ENCODE data around the gene CSNK1A1.

The CSNK1A1 gene

DNA sequence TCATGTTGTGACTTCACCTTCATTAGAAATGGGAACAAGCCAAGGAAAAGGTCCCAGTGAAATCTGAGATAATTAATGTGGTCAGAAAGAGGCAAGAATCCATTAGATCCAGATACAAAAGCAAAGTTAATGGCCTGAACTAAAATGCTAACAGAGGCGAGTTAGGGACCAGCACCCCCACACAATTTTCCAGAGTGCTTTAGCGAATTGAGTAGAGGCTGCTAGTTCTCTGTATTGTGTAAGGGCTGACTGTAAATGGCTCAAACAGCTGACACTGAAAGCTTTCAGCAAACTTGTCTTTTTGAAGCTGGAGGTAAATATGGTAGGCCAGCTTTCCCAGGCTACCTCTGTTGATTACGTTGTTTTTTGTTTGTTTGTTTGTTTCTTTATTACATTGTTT lies 75.5 kb downstream of the CSNK1A1 start:
- in situ Hi-C loops (cut with MboI; ENCODE audit: low sequenced_read_pairs, unreplicated experiment), result no loop called here
- DNase-seq (ENCODE audit: low spot score), result no peak
- TF ChIP-seq, protein P1, sequence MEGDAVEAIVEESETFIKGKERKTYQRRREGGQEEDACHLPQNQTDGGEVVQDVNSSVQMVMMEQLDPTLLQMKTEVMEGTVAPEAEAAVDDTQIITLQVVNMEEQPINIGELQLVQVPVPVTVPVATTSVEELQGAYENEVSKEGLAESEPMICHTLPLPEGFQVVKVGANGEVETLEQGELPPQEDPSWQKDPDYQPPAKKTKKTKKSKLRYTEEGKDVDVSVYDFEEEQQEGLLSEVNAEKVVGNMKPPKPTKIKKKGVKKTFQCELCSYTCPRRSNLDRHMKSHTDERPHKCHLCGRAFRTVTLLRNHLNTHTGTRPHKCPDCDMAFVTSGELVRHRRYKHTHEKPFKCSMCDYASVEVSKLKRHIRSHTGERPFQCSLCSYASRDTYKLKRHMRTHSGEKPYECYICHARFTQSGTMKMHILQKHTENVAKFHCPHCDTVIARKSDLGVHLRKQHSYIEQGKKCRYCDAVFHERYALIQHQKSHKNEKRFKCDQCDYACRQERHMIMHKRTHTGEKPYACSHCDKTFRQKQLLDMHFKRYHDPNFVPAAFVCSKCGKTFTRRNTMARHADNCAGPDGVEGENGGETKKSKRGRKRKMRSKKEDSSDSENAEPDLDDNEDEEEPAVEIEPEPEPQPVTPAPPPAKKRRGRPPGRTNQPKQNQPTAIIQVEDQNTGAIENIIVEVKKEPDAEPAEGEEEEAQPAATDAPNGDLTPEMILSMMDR (IDR thresholded peaks at IDR 0.05; ENCODE audit: borderline replicate concordance, control extremely low read depth, extremely low read depth, insufficient read depth, missing control alignments), result no peak

DNA sequence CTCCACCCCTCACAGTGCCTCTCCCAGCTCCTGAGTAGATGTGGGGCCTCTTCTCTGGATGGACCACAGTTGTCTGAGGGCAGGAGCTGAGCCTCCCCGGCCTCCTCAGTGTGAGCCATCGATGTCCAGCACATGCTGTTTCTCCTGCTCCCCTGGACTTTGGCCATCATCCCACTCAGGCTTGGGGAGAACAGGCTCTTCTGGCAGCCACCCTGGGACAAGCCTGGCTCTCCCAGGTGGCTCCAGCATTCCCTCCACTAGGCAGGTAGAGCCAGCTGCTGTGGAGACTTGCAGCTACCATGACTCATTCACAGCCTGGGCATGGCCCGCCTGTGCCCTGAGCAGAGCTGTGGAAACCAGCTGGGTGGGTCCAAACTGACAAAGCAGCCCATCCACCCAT lies 77.0 kb downstream of the CSNK1A1 start:
- in situ Hi-C loops (cut with MboI; ENCODE audit: low sequenced_read_pairs, unreplicated experiment), result no loop called here
- no peak for DNase-seq (ENCODE audit: low spot score)
- TF ChIP-seq, protein P1 (IDR thresholded peaks at IDR 0.05; ENCODE audit: borderline replicate concordance, control extremely low read depth, extremely low read depth, insufficient read depth, missing control alignments), result no peak

DNA sequence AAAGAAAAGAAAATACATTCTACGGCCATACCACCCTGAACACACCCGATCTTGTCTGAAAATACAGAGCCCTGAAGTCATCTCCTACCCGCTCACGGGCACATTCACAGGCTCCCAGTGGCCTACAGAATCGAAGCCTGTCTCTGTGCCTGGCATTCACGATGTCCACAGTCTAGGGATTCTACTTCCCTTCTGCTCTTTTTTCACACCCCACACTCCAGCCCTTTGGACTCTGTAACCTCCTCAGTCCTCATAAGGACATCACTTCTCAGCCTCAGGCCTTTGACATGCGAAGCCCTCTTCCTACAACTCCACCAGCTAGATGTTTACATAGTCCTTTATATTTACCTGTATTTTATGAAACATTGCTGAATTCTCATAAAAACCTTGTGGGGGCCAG lies 77.8 kb downstream of the CSNK1A1 start:
- TF ChIP-seq, protein P1 (IDR thresholded peaks at IDR 0.05; ENCODE audit: borderline replicate concordance, control extremely low read depth, extremely low read depth, insufficient read depth, missing control alignments), result no peak
- no peak for DNase-seq (ENCODE audit: low spot score)
- in situ Hi-C loops (cut with MboI; ENCODE audit: low sequenced_read_pairs, unreplicated experiment), result no loop called here

DNA sequence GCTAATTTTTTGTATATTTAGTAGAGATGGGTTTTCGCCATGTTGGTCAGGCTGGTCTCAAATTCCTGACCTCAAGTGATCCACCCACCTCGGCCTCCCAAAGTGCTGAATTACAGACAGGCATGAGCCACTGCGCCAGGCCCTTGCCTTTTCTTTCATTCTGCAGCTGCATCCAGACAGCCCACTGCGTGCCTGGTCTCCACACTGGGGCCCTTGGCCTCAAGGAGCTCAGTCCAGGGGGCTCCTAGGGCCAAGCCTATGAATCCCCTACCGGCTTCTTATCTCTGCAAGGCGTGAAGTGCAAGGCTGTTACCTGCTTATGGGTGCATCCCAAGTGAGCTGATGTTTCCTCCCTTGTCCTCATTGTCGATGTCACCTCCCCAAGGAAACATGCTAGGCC lies 78.8 kb downstream of the CSNK1A1 start:
- DNase-seq (ENCODE audit: low spot score), result no peak
- in situ Hi-C loops (cut with MboI; ENCODE audit: low sequenced_read_pairs, unreplicated experiment), result no loop called here
- TF ChIP-seq, protein P1 (IDR thresholded peaks at IDR 0.05; ENCODE audit: borderline replicate concordance, control extremely low read depth, extremely low read depth, insufficient read depth, missing control alignments), result no peak

DNA sequence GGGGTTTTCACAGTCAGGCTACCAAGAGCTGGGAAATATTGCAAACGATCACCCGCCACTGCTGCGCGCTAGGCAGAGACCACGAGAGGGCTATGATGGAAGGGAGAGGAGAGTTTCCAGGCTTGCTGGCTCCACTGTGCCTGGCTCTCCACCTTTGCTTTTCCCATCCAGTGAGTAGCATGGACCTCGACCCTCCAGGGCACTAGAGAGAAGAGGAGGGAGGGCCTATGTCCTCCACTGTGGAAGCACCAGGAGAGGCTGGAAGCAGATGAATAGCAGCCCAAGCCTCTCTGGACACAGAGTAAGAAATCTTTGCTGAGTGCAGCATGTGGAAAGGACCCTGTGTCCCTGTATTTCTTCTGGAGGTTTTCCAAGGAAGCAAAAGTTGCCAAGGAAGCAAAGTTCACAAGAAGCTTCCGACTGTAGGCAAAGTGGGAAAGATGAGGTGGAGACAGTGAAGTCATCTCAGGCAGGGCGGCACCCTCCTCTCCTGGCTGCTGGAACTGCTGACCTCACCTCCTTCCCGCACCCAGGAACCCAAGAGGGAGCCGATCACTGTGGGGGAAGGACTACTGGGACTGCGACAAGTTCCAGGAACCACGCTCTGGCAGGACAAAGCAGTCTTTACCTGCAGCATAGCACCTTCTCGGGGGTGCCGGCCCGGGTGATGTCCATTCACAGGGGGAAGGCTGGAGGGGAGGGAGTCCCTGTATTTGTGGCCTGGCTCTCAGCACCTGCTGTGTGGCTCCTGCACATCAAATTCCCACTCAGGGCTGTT lies 79.6 kb downstream of the CSNK1A1 start:
- no peak for DNase-seq (ENCODE audit: low spot score)
- in situ Hi-C loops (cut with MboI; ENCODE audit: low sequenced_read_pairs, unreplicated experiment), result no loop called here
- TF ChIP-seq, protein P1 (IDR thresholded peaks at IDR 0.05; ENCODE audit: borderline replicate concordance, control extremely low read depth, extremely low read depth, insufficient read depth, missing control alignments), result no peak

DNA sequence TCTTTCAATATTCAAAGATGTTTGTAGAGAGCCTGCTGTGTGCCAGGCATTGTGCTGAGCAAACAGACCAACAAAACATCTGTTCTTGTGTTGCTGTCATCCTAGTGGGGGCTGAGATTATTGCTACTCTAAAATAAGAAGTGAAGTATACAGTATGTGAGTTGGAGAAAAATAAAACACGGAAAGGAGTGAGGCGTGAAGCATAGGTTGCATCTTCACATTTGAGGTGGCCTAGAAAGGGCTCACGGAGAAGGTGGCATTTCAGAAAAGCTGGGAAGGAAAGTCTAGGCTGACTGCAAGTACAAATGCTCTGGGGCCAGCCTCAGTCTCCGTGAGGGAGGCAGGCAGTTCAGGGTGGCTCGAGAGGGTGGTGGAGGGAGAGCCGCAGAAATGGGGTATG lies 80.3 kb downstream of the CSNK1A1 start:
- DNase-seq (ENCODE audit: low spot score), result no peak
- TF ChIP-seq, protein P1 (IDR thresholded peaks at IDR 0.05; ENCODE audit: borderline replicate concordance, control extremely low read depth, extremely low read depth, insufficient read depth, missing control alignments), result no peak
- in situ Hi-C loops (cut with MboI; ENCODE audit: low sequenced_read_pairs, unreplicated experiment), result no loop called here
